Right forelimb (tissue), 1 donor: ENCODE measurements around the gene ZNF701.
"Not testable (repeated sequence)": the region's sequence is repeated elsewhere in the genome, so short reads cannot be mapped to it uniquely, and the experiment has no call there.

ENCODE experiments used
- DNase-seq: peaks from one replicate; pipeline ENCODE4 v3.0.0-alpha.2; 2018

ZNF701 gene

DNA sequence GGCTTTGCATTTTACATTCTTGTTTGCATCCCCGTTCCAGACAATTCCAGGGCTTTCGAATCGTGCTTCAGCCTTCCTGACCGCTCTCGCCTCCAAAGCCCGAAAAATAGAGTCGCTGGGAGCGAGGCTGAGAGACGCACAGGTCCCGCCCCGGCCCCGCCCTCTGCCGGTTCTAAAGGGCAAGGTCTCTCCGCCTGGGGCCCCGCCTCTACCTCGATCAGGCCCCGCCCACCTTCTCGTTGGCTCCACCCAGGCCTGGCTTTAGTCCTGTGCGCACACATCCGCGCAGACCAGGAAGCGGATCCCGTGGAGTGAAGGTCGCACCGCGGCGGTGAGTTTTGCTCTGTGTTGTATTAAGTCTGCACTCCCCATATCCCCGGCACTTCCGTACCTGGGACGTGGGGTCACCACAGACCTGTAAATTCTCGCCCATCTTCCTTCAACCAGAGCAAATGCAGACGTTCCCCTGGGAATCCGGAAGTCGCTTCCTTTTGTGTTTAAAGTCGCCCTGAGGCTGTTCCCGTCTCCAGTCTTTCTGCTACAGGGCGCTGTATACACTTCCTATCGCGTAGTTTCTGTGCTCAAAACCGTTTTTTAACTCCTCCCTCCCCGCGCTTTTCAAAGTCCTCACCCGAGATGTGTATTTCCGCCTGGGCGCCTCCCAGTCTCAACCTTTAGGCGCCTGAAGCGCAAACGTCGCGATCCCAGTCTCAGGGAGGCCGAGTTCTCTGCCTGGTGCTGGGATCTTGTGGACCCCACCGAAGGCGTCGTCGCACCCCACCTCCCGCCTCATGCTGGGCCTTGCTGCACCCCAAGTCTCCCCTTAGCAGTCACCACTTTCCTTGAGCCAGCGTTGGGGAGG, at the start of gene ZNF701:
TSS of gene ZNF701 (plus strand) at position 288 of the 862 bp plus-strand sequence. CDS start 3,861 bp downstream, outside the sequence.
- peak; percentile 98 for DNase-seq

DNA sequence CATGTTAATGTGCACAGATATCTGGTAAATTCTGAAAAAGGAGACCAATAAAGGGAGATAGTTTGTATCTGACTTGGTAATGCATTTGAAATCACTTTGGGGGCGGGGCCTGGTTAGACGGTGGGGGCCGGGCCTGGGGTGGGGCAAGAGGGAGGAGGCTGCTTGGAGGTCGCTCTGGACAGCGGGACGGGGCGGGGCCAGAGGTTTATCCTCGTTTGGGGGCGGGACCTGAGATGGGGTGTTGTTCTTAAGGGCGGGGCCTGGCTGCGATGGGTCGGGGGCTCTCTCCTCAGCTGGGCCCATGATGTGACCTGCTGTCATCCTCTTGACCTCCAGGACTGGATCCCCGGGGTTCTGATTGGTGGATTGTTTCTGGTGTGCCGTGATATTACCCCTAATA, 47.5 kb upstream of the ZNF701 start:
- DNase-seq, result no peak

DNA sequence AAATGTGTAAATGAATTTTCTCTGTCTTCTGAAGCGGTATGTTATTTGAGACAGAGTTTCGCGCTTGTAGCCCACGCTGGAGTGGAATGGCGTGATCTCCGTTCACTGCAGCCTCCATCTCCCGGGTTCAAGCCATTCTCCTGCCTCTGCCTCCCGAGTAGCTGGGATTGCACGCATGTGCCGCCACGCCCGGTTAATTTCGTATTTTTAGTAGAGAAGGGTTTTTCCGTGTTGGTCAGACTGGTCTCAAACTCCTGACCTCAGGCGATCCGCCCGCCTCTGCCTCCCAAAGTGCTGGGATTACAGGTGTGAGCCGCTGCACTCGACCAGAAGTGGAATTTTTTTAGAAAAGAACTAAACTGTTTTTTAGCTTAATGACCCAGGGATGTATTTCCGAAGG, 46.0 kb upstream of the ZNF701 start:
- no peak for DNase-seq

DNA sequence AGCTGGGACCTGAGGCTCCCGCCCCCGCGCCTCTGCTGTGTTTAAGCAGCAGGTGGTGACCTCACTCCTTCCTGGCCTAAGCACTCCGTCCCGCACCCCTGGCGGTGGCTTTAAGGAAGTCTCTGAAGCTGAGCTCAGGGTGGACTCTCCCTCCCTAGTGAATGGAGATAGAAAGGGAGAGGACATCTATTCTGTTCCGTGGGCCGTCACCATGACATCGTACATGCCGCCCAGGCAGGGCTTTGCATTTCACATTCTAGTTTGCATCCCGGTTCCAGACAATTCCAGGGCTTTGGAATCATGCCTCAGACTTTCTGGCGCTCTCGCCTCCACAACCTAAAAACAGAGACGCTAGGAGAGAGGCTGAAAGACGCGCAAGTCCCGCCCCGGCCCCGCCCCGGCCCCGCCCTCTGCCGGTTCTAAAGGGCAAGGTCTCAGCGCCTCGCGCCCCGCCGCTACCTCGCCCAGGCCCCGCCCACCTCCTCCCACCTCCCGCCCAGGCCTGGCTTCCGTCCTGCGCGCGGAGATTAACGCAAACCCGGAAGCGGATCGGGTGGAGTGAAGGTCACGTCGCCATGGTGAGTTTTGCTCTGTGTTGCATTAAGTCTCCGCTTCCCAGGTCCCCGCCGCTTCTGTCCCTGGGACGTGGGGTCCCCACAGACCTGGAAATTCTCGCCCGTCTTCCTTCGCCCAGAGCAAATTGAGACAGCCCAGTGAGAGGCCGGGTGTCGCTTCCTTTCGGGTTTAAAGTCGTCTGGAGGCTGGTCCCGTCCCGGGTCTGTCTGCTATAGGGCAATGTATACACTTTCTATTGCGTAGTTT, 42.7 kb upstream of the ZNF701 start, which contains the start of gene ZNF808:
TSS of gene ZNF808 (plus strand) at position 535 of the 822 bp plus-strand sequence. CDS start 15,617 bp downstream, outside the sequence.
- peak; percentile 98 for DNase-seq

DNA sequence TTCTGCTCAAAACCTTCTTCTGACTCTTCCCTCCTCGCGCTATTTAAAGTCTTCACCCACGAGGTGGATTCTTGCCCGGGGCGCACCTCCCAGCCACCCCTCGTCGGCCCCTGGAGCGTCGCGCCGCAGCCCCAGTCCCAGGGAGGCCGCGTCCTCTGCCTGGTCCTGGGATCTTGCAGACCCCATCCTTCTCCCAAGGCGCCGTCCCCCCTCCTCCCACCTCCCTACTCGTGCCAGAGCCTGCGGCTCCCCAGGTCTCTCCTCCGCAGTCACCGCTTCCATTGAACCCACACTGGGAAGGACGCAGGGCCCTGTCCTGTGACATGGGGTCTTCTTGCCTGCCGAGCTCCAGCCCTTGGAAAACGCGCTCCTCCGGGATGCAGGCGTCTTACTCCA, 42.1 kb upstream of the ZNF701 start:
- no peak for DNase-seq

DNA sequence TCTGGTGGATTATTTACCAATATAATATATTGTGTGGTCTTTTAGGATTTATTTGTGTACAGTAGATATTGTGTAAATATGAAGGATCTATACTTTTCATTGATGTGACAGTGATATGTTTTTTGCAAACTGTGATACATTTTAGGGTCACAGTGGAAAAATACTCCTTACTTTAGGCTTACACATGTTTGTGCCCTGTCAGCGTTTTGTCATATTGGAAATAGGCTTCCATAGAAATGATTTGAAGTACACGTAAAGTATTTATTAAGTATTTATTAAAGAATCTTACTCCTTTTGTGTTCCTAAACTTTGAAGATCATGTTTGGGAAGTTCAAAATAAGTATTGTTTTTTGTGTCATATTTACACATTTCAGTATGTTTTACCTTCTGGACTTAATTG, 37.6 kb upstream of the ZNF701 start:
- DNase-seq, result no peak

DNA sequence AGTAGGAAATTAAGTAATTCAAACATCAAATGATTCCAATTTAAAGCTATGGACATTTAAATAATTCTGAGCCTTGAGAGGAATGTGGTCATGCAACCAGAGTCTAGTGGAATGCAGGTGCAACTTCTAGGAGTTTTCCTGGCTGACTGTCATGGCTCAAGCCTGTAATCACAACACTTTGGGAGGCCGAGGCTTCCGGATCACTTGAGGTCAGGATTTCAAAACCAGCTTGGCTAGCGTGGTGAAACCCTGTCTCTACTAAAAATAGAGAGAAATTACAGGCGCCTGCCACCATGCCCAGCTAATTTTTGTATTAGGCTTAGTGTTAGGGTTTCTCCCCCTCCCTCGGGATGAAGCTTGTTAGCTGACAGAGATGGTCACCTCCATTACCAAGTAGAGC, 36.2 kb upstream of the ZNF701 start:
- no peak for DNase-seq

DNA sequence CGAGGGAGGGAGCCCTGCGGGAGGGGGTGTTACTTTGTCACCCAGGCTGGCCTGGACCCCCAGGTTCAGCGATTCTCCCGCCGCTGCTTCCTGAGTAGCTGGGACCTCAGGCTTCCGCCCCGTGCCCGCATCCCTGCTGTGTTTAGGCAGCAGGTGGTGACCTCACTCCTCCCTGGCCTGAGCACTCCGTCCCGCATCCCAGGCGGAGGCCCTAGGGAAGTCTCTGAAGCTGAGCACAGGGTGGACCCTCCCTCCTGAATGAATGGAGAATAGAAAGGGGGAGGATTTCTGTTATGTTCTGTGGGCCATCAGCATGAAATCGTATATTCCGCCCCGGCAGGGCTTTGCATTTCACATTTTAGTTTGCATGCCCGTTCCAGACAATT, 34.7 kb upstream of the ZNF701 start:
- not testable (repeated sequence) for DNase-seq

DNA sequence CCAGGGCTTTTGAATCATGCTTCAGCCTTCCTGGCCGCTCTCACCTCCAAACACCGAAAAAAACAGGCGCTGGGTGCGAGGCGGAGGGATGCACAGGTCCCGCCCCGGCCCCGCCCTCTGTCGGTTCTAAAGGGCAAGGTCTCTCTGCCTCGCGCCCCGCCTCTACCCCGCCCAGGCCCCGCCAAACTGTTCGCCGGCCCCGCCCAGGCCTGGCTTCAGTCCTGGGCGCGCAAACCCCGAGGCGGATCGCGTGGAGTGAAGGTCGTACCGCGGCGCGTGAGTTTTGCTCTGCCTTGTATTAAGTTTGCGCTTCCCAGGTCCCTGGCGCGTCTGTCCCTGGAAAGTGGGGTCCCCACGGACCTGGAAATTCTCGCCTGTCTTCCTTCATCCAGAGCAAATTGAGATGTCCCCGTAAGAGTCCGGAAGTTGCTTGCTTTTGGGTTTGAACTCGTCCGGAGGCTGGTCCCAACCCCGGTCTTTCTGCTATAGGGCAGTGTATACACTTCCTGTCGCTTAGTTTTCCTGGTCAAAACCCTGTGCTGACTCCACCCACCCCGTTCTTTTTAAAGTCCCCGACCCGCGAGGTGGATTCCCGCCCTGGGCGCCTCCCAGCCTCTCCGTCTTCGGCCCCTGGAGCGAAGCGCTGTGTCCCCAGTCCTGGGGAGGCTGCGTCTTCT, 34.2 kb upstream of the ZNF701 start:
- DNase-seq, result peak; percentile 88

DNA sequence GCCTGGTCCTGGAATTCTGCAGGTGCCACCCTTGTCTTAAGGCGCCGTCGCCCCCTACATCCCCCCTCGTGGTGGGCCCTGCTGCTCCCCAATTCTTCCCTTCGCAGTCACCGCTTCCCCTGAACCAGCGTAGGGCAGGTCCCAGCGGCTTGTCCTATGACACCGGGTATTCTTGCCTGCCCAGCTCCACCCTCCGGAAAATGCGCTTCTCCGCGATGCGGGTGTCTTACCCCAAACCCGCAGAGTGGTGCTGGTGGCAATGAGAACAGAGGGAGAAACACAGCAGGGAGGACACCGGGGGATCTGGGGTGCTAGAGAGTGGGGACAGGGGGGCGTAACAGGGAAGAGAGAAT, 33.7 kb upstream of the ZNF701 start:
- peak; percentile 44 for DNase-seq

DNA sequence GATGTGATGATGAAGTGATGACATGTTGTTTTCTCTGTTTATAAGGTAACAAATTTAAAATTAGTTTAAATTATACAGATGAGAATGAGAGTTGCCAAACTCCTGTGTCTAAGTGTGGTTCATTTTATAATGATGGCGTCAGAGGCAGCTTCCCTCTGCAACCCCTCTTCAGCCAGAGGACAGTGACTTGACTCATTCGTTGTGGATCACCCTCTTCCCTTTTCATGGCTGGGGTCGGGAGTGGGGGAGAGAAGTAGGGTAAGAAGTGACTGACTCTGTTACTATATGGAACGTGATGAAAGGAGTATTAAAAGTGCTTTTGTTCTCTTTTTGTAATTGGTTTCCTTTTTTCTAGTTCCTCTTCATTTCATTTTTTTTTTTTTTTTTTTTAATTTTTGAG, 31.3 kb upstream of the ZNF701 start:
- not testable (repeated sequence) for DNase-seq

DNA sequence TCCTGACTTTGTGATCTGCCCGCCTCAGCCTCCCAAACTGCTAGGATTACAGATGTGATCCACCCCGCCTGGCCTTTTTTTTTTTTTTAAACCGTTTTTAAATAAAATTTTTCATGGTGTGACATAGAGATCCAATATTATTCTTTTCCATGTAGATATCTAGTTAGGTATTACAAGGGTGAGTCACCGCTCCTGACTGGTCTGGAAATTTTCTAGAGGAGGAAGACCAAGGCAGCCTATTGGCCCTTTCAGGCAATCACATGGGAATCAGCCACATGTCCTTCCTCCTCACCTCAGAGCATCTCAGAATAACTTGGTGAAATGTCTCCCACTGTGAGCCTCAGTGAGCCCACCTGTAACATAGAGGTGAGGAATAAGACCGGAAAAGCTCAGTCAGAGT, 28.9 kb upstream of the ZNF701 start:
- DNase-seq, result not testable (repeated sequence)

DNA sequence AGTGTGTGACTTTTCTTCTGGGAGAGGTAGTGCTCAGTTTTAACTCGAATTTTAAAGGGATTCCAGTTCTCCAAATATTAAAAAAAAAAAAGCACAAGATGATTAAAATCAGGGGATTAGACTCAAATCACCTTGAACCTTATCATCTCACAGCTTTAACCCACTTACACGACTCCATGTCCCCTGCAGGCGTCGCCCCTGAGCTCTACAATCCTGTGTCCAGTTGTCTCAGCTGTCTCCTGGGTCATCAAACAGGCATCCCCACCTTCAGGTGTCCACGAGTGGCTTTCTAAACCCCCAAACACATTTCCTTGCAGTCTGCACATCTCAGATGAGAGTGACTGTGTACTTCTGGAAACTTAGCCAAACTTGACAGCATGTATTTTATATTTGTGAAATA, 28.5 kb upstream of the ZNF701 start:
- DNase-seq, result no peak

DNA sequence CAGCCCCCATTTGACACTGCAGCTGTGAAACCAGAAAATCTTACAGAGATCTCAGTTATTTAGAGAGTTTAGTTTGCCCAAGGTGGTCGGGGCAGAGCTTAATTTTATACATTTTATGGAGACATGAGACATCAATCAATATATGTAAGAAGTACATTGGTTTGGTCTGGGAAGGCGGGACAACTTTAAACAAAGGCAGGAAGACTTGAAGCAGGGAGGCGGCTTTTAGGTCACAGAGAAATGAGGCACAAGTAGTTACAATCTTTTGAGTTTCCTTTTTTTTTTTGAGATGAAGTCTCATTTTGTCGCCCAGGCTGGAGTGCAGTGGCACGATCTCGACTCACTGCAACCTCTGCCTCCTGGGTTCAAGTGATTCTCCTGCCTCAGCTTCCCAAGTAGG, 27.5 kb upstream of the ZNF701 start:
- DNase-seq, result not testable (repeated sequence)

DNA sequence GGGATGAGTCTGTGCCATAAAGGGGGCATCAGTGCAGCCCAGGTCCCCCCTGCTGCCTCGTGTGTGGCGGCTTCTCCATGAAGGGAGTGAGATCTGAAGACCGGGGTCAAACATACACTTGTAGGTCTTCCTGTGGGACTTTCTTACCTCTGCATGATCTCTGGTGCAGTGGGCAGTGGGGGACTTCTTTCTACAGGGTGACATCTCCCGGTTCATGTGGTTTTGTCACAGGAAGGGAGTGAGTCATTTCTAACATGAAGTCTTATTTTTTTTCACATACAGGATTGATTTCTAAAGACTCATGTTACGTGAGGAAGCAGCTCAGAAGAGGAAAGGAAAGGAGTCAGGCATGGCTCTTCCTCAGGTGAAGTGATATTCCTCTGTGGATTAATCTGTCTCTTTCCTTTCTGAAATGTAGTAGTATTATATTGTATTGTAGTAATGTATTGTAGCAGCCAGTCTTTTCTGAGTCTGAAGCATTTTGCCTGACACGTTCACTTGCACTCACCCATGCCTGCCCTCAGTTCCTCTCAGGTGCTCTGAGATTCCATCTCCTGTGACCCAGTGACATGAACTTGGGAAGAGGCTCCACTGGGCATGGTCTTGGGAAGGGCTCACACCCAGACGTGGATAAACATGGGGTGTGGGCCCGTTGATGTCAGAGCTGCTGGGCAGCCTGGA, 27.0 kb upstream of the ZNF701 start:
- no peak for DNase-seq

DNA sequence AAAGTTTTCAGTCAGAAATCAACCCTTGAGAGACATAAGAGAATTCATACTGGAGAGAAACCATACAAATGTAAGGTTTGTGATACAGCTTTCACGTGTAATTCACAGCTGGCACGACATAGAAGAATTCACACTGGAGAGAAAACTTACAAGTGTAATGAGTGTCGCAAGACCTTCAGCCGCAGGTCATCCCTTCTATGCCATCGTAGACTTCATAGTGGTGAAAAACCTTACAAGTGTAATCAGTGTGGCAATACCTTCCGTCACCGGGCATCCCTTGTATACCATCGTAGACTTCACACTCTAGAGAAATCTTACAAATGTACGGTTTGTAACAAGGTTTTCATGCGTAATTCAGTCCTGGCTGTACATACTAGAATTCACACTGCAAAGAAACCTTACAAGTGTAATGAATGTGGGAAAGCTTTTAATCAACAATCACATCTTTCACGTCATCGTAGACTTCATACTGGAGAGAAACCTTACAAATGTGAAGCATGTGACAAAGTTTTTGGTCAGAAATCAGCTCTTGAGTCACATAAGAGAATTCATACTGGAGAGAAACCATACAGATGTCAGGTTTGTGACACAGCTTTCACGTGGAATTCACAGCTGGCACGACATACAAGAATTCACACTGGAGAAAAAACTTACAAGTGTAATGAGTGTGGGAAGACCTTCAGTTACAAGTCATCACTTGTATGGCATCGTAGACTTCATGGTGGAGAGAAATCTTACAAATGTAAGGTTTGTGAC, 15.7 kb upstream of the ZNF701 start:
- no peak for DNase-seq

DNA sequence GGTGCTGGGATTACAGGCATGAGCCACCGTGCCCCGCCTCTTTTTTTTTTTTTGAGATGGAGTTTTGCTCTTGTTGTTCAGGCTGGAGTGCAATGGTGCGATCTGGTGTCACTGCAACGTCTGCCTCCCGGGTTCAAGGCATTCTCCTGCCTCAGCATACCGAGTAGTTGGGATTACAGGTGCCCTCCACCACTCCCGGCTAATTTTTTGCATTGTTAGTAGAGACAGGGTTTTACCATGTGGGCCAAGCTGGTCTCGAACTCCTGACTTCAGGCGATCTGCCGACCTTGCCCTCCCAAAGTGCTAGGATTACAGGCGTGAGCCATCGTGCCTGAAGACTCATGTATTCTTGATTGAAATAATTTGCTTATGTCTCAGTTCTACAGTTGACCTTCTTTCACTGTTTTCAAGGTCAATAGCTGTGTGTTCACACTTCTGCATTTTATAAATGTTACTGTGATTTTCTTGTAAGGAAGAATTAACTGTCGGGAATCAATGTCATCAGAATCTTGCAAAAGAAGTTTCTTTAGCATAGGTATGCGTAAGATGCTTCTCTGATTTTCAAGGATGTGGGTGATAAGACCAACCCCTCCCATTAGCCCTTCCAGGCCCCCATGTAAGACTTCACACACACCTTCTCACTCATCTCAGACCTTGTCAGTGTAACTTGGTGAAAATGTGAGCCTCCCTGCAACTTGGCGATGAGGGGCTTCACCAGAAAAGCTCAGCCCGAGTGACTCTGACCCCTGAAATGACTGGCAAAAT, 12.7 kb upstream of the ZNF701 start:
- DNase-seq, result no peak

DNA sequence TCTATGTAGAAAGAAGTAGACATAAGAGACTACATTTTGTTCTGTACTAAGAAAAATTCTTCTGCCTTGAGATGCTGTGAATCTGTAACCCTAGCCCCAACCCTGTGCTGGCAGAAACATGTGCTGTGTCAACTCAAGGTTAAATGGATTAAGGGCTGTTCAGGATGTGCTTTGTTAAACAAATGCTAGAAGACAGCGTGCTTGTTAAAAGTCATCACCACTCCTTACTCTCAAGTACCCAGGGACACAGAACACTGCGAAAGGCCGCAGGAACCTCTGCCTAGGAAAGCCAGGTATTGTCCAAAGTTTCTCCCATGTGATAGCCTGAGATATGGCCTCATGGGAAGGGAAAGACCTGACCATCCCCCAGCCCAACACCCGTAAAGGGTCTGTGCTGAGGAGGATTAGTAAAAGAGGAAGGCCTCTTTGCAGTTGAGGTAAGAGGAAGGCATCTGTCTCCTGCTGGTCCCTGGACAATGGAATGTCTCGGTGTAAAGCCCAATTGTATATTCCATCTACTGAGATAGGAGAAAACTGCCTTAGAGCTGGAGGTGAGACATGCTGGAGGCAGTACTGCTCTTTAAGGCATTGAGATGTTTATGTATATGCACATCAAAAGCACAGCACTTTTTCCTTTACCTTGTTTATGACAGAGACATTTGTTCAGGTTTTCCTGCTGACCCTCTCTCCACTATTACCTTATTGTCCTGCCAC, 11.2 kb upstream of the ZNF701 start:
- DNase-seq, result not testable (repeated sequence)

DNA sequence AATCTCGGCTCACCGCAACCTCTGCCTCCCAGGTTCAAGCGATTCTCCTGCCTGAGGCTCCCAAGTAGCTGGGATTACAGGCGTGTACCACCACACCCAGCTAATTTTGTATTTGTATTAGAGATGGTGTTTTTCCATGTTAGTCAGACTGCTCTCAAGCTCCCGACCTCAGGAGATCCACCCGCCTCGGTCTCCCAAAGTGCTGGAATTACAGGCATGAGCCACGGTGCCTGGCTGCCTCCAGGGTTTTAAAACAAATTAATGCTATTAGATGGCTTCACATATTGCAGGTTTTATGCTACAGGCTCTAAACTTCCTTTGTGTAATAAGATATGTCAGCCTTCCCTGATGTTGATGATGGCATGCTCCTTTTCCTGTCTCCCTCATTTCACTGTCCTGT, 8.5 kb upstream of the ZNF701 start:
- DNase-seq, result not testable (repeated sequence)

DNA sequence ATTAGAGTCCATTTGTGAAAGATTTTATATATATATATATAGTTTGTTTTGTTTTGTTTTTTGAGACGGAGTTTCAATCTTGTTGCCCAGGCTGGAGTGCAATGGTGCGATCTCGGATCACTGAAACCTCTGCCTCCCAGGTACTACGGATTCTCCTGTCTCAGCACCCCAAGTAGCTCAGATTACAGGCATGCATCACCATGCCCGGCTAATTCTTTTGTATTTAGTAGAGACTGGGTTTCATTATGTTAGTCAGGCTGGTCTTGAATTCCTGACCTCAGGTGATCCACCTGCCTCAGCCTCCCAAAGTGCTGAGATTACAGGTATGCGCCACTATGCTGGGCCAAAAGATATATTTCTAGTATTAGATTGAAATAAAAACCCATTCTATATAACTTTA, 4.0 kb upstream of the ZNF701 start:
- no peak for DNase-seq

DNA sequence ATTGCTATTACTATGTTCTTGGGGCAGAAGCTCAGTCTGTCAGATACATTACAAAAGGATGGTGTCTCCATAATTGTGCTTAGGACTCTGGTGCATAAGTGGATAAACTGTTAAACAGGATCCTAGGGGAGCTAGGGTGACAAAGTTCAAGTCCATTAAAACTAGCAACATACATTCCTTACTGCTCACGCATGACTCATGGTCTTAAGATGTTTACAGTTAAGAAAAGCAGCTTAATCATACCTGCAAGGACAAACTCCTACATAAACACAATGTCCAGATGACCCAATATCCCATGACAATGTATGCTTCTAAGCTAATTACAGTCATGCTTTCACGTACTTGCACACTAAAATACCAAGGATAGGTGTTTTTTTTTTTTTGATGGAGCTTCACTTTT, 3.5 kb upstream of the ZNF701 start:
- no peak for DNase-seq
